ENCODE data around the gene ASB16.

The ASB16 gene

GRCh38 chr17:44216694-44217093 lies 46.2 kb downstream of the ASB16 start:
- peaks cover 16% of the 10 kb centered on the region; the same call in 1 of the 2 replicates for H3K36me3 ChIP-seq (ENCODE audit: insufficient read depth, low read length)
- H3K9me3 ChIP-seq (ENCODE audit: control insufficient read depth, insufficient read depth, low read length) = no peaks in the 10 kb centered on the region
- peaks cover 8% of the 10 kb centered on the region; the same call in 1 of the 2 replicates for H3K4me1 ChIP-seq (ENCODE audit: insufficient read depth, low read length)
- H3K9ac ChIP-seq (ENCODE audit: low read depth, low read length) = no peak overlapping the region

- H3K9ac ChIP-seq (ENCODE audit: low read depth, low read length) = peak overlapping the region; percentile 93
- peaks cover 16% of the 10 kb centered on the region; the same call in 1 of the 2 replicates for H3K36me3 ChIP-seq (ENCODE audit: insufficient read depth, low read length)
- no peaks in the 10 kb centered on the region for H3K9me3 ChIP-seq (ENCODE audit: control insufficient read depth, insufficient read depth, low read length)
- H3K4me1 ChIP-seq (ENCODE audit: insufficient read depth, low read length) = peaks cover 12% of the 10 kb centered on the region
Measured at GRCh38 chr17:44217738-44218343, 47.3 kb downstream of the ASB16 start.

- Histone ChIP-seq H3K4me1 (ENCODE audit: insufficient read depth, low read length) (peaks cover 14% of the 10 kb centered on the region), H3K9me3 (ENCODE audit: control insufficient read depth, insufficient read depth, low read length) (no peaks in the 10 kb centered on the region), H3K36me3 (ENCODE audit: insufficient read depth, low read length) (peaks cover 16% of the 10 kb centered on the region; the same call in 1 of the 2 replicates), H3K9ac (ENCODE audit: low read depth, low read length) (peak overlapping the region; percentile 93)
Measured at GRCh38 chr17:44218344-44219107, 48.0 kb downstream of the ASB16 start.

DNA sequence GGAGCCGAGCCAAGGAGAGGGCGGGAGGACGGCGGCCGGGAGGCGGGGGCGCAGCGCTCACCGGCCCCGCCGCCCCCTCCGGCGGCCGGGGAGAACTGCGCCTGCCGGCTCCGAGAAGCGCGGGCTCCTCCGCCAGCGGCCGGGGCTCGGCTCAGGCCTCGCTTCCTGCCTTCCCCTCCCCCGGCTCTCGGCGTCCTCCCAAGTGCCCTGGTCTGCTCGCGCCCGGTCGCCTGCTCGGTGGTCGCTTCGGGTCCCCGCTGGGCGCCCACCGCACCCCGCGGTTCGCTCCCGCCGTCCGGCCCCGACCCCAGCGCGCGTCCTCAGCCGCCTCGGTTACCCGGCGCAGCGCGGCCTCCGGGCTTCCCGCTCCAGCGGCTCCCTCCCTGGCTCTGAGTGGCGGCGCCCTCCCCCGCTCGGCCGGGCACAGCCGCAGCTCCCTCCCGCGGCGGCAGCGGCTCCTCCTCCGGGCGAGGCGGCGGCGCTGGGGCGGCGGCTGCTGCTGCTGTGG lies 48.7 kb downstream of the ASB16 start:
- Histone ChIP-seq H3K9me3 (ENCODE audit: control insufficient read depth, insufficient read depth, low read length) (no peaks in the 10 kb centered on the region), H3K36me3 (ENCODE audit: insufficient read depth, low read length) (peaks cover 16% of the 10 kb centered on the region; the same call in 1 of the 2 replicates), H3K4me1 (ENCODE audit: insufficient read depth, low read length) (peaks cover 14% of the 10 kb centered on the region), H3K9ac (ENCODE audit: low read depth, low read length) (peak overlapping the region; percentile 93)

DNA sequence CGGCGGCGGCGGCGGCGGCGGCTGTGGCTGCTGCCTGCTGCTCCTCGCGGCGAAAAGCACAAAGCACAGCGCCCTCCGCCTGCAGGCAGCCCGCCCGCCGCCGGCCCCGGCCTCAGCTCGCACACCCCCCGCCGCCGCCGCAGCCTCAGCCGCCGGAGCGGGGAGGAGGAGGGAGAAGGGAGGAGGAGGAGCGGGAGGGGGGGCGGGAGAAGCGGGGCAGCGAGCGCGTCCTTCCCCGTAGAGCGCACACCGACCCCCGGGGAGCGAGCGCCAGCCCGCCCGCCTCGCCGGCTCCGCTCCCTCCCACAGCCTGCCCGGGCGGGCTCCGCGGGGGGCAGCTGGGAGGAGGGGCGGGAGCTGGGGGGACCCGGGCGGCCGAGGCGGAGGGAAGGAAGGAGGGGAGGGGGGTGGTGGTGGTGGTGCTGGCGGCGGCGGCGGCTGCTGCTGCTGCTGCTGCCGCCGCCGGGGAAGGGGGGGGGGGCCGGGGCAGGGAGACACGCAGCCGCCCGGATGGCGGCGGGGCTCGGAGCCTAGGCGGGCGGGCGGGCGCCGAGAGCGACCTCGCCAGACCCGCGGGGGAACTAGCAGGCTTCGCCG lies 49.2 kb downstream of the ASB16 start, which contains the start of gene UBTF:
Gene UBTF, minus strand, starts transcription at position 60 of the 597 bp plus-strand sequence. CDS start 1,446 bp downstream, outside the sequence.
- peaks cover 14% of the 10 kb centered on the region for H3K4me1 ChIP-seq (ENCODE audit: insufficient read depth, low read length)
- no peaks in the 10 kb centered on the region for H3K9me3 ChIP-seq (ENCODE audit: control insufficient read depth, insufficient read depth, low read length)
- peak within 1 kb of the TSS; percentile 93 for H3K9ac ChIP-seq (ENCODE audit: low read depth, low read length)
- peaks cover 11% of the 10 kb centered on the region; the same call in 1 of the 2 replicates for H3K36me3 ChIP-seq (ENCODE audit: insufficient read depth, low read length)

DNA sequence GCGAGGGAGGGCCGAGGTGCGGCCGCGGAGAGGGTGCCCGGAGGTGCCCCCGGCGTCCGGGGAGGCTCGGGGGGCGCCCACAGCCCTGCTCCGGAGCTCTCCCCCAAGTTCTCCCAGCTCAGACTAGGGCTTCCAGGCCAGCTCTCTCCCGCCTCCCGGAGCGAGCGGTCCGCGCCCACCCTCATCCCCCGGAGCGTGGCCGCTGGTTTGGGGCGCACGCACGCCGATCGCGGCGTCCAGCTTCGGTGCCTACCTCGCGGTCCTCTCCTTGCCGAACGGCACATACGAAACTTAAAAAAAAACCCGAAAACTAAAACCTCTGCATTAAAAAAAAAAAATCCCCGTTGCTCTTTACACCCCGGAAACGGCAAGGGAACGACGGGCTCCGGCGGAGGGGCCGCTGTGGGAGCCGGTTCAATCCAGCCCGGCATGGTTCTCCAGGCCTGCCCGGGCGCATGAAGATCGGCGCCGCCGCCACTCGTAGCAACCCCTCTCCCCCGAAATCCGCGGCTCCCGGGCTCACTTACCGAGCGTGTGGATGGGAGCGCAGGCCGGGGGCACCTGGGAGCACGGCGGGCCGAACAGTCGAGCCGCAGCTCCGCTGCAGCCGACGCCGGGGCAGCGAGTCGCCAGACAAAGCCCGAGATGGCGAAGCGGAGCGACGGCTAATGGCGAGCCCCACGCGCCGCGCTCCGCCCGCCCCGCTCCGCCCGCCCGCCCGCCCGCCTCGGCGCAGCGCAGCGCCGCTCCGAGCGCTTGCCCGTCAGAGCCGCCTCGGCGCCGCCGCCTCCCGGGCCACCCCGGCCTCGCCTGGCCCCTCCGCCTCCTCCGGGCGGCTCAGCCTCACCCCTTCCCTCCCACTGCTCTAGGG lies 49.9 kb downstream of the ASB16 start:
- Histone ChIP-seq H3K9ac (ENCODE audit: low read depth, low read length) (peak overlapping the region; percentile 87), H3K36me3 (ENCODE audit: insufficient read depth, low read length) (peaks cover 4% of the 10 kb centered on the region; the same call in 1 of the 2 replicates), H3K4me1 (ENCODE audit: insufficient read depth, low read length) (peaks cover 14% of the 10 kb centered on the region), H3K9me3 (ENCODE audit: control insufficient read depth, insufficient read depth, low read length) (no peaks in the 10 kb centered on the region)

DNA sequence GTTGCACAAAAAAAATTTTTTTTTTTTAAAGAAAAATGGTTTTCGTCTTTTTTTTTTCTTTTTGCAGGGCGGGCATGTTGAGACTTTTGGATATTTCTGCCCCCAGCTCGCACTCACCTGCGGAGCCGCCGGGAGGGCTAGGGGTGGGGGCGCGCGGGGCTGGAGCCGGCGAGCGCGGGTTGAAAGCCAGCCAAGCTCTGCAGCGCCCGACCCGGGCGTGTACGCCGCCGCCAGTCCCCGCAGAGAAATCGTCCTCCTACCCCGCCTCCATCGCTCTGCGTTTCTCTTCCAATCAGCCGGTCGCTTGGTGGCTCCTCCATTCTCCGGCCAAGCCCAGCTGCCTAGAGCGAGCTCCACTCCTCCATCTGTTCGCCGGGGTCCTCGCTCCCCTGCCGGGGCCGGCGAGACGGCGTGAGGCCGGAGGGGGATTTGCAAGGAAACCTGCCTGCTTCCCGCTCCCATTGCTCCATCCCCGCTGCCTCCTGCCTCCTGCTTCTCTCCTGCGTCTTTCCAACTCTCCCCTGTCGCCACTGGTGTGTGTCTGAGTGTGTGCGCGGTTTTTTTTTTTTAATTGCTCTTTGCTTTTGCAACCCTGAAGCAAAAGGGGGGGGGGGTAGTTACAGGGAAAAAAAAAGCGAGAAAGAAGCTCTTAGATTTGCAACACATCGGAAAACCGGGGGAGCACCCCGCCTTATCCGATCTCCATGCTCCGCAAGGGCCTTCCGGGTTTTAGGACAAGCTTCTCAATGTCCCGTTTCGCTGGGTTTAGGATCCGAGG lies 50.8 kb downstream of the ASB16 start:
- peak overlapping the region; percentile 87 for H3K9ac ChIP-seq (ENCODE audit: low read depth, low read length)
- H3K4me1 ChIP-seq (ENCODE audit: insufficient read depth, low read length) = peaks cover 14% of the 10 kb centered on the region
- no peaks in the 10 kb centered on the region for H3K9me3 ChIP-seq (ENCODE audit: control insufficient read depth, insufficient read depth, low read length)
- H3K36me3 ChIP-seq (ENCODE audit: insufficient read depth, low read length) = 0 out of 2 replicates have a peak, but pooled peaks cover 2% of the 10 kb centered on the region

- Histone ChIP-seq H3K4me1 (ENCODE audit: insufficient read depth, low read length) (peaks cover 14% of the 10 kb centered on the region), H3K36me3 (ENCODE audit: insufficient read depth, low read length) (no peaks in the 10 kb centered on the region), H3K9ac (ENCODE audit: low read depth, low read length) (peak overlapping the region; percentile 87), H3K9me3 (ENCODE audit: control insufficient read depth, insufficient read depth, low read length) (no peaks in the 10 kb centered on the region)
Measured at GRCh38 chr17:44221862-44222111, 51.3 kb downstream of the ASB16 start.

GRCh38 chr17:44222112-44222869 lies 51.8 kb downstream of the ASB16 start:
- Histone ChIP-seq H3K9ac (ENCODE audit: low read depth, low read length) (peak overlapping the region; percentile 87), H3K4me1 (ENCODE audit: insufficient read depth, low read length) (peaks cover 9% of the 10 kb centered on the region), H3K36me3 (ENCODE audit: insufficient read depth, low read length) (no peaks in the 10 kb centered on the region), H3K9me3 (ENCODE audit: control insufficient read depth, insufficient read depth, low read length) (no peaks in the 10 kb centered on the region)

DNA sequence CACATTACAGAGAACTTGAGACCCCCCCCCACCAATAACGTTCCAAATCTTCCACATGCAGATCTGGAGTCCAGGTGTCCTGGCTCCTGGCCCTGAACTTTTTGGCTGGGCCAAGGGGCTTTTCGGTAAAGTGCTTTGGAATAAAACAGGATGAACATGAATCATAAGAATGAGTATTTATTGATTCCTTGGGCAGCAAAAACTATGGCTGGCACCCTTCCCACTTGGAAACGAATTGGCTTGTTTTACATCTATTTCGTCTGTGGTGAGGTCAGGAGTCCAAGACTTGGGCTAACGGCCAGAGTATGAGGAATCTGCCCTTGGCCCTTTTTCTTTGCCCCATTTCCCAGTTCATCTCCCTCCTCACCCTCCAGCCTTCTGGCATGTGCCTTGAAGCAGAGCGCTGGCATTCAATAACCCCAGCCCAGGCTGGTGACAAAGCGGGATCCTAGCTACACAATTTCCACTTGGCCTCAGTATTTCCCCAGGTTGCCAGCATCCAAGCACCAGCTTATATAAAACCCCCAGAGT lies 53.1 kb downstream of the ASB16 start:
- H3K36me3 ChIP-seq (ENCODE audit: insufficient read depth, low read length) = no peaks in the 10 kb centered on the region
- no peaks in the 10 kb centered on the region for H3K9me3 ChIP-seq (ENCODE audit: control insufficient read depth, insufficient read depth, low read length)
- H3K9ac ChIP-seq (ENCODE audit: low read depth, low read length) = no peak overlapping the region
- H3K4me1 ChIP-seq (ENCODE audit: insufficient read depth, low read length) = peaks cover 6% of the 10 kb centered on the region
